CD4-positive, CD25-positive, alpha-beta regulatory T cell (primary cell): ENCODE measurements around the gene CATSPER4. TPM values are rescaled to one million over a fixed set of nuclear protein-coding genes. Genes with fewer than 3 reads are reported as not detected.

Experiments
- ATAC-seq, 2 donors: fragments of 150-1000 bp; cut with Tn5 transposase; one replicate each; pipeline ENCODE4 v1.10.0; 2021; ENCODE audit warnings: low read depth in 2 of 2, moderate number of reproducible peaks in 2 of 2, moderate library complexity in 1 of 2
- DNase-seq, 3 donors: peaks; one replicate each; pipeline versions ENCODE4 v3.0.0 to v3.0.0-alpha.2; 2012 to 2022; ENCODE audit warnings: mixed read lengths in 1 of 3
- H3K27ac ChIP-seq: one replicate; pipeline ENCODE4 v1.7.0; 2013; ENCODE audit warnings: mild to moderate bottlenecking, low read length; ENCODE audit not compliant: insufficient read depth, poor library complexity, severe bottlenecking
- H3K27me3 ChIP-seq: one replicate; pipeline ENCODE4 v1.7.0; 2013; ENCODE audit warnings: low read length; ENCODE audit not compliant: control insufficient read depth, insufficient read depth
- H3K36me3 ChIP-seq: one replicate; pipeline ENCODE4 v1.7.0; 2013; ENCODE audit warnings: mild to moderate bottlenecking, low read length, moderate library complexity; ENCODE audit not compliant: control insufficient read depth, insufficient read depth
- H3K4me1 ChIP-seq: 2 replicates; pipeline ENCODE4 v1.7.0; 2013; ENCODE audit warnings: mild to moderate bottlenecking, low read length; ENCODE audit not compliant: insufficient read depth, control insufficient read depth, poor library complexity, severe bottlenecking
- H3K4me3 ChIP-seq: one replicate; pipeline ENCODE4 v1.7.0; 2013; ENCODE audit warnings: low read depth, mild to moderate bottlenecking, low read length, moderate library complexity
- H3K9me3 ChIP-seq, 2 experiments: 1 replicate in 1 of 2; 2 replicates in 1 of 2; pipeline ENCODE4 v1.7.0; 2013; ENCODE audit warnings: low read length in 2 of 2, mild to moderate bottlenecking in 1 of 2, moderate library complexity in 1 of 2; ENCODE audit not compliant: control insufficient read depth in 2 of 2
- H3K27ac Mint-ChIP-seq, 3 donors: one replicate each; pipeline ENCODE4 v1.8.0; 2020 to 2022; ENCODE audit warnings: mild to moderate bottlenecking in 3 of 3, mixed read lengths in 3 of 3, moderate library complexity in 2 of 3
- H3K27me3 Mint-ChIP-seq: one replicate; pipeline ENCODE4 v1.8.0; 2022; ENCODE audit warnings: mild to moderate bottlenecking, mixed read lengths
- H3K36me3 Mint-ChIP-seq: one replicate; pipeline ENCODE4 v1.8.0; 2020; ENCODE audit warnings: mixed read lengths
- H3K4me1 Mint-ChIP-seq, 4 donors: one replicate each; pipeline ENCODE4 v1.8.0; 2020 to 2022; ENCODE audit warnings: mixed read lengths in 4 of 4, mild to moderate bottlenecking in 1 of 4
- H3K4me3 Mint-ChIP-seq, 4 donors: one replicate each; pipeline ENCODE4 v1.8.0; 2020 to 2022; ENCODE audit warnings: mild to moderate bottlenecking in 4 of 4, mixed read lengths in 4 of 4, moderate library complexity in 3 of 4
- H3K9me3 Mint-ChIP-seq, 7 donors: one replicate each; pipeline ENCODE4 v1.8.0; 2020 to 2022; ENCODE audit warnings: mixed read lengths in 7 of 7, mild to moderate bottlenecking in 3 of 7, moderate library complexity in 2 of 7
- polyA plus RNA-seq, 4 donors: library from polyadenylated mRNA; unstranded; fragments of 300-500 nt; fragmentation: Illumina TruSeq; gene quantifications; one replicate each; pipeline ENCODE4 v1.2.3, GENCODE V29; 2021
- total RNA-seq: library from RNA; stranded (reverse); gene quantifications from one replicate; pipeline ENCODE4 v1.2.3, GENCODE V29; 2022

The CATSPER4 gene
- total RNA-seq (not detected), polyA plus RNA-seq (not detected)

- H3K27ac ChIP-seq, result no peak within 1 kb of the TSS
- ATAC-seq (no peak), DNase-seq (peak in 2 of 3 donors; percentile 20 to 39)
- Mint-ChIP-seq H3K27me3 (peaks cover 7% of the 10 kb centered on the region), H3K4me1 (peaks cover 0 to 15% (median 7%) of the 10 kb centered on the region in 4 donors), H3K36me3 (peaks cover 7% of the 10 kb centered on the region), H3K4me3 (no peak within 1 kb of the TSS), H3K27ac (peak within 1 kb of the TSS in 2 of 3 donors; percentile 52 to 78), H3K9me3 (peaks cover 0 to 4% (median 0%) of the 10 kb centered on the region in 7 donors)
- peaks cover 4% of the 10 kb centered on the region for H3K4me1 ChIP-seq
- no peaks in the 10 kb centered on the region for H3K9me3 ChIP-seq
- H3K4me3 ChIP-seq, result no peak within 1 kb of the TSS
- no peaks in the 10 kb centered on the region for H3K27me3 ChIP-seq
- no peaks in the 10 kb centered on the region for H3K36me3 ChIP-seq
These were observed at the start of gene CATSPER4 for GRCh38 chr1:26190373-26190987. Gene CATSPER4, plus strand, starts transcription at chr1:26190602. Its CDS starts 26 bp downstream, at chr1:26190628.

GRCh38 chr1:26142159-26142558 lies 48.2 kb upstream of the CATSPER4 start:
- Histone ChIP-seq H3K4me3 (no peak overlapping the region), H3K4me1 (peaks cover 14% of the 10 kb centered on the region), H3K27me3 (no peaks in the 10 kb centered on the region), H3K27ac (no peak overlapping the region), H3K9me3 (no peaks in the 10 kb centered on the region), H3K36me3 (no peaks in the 10 kb centered on the region)
- H3K4me3 Mint-ChIP-seq, result no peak overlapping the region
- DNase-seq, result no peak
- H3K4me1 Mint-ChIP-seq, result peaks cover 0 to 26% (median 15%) of the 10 kb centered on the region in 4 donors
- H3K36me3 Mint-ChIP-seq, result no peaks in the 10 kb centered on the region
- no peak overlapping the region for H3K27ac Mint-ChIP-seq
- no peak for ATAC-seq
- no peaks in the 10 kb centered on the region for H3K9me3 Mint-ChIP-seq
- H3K27me3 Mint-ChIP-seq, result peaks cover 21% of the 10 kb centered on the region

- Mint-ChIP-seq H3K27ac (no peak overlapping the region), H3K4me1 (peaks cover 0 to 12% (median 6%) of the 10 kb centered on the region in 4 donors), H3K4me3 (no peak overlapping the region), H3K9me3 (peaks cover 0 to 2% (median 0%) of the 10 kb centered on the region in 7 donors), H3K36me3 (no peaks in the 10 kb centered on the region), H3K27me3 (peaks cover 32% of the 10 kb centered on the region)
- ATAC-seq (peak; percentile 70 to 78), DNase-seq (peak; percentile 68 to 81 (median 74))
- no peaks in the 10 kb centered on the region for H3K27me3 ChIP-seq
- peaks cover 5% of the 10 kb centered on the region for H3K4me1 ChIP-seq
- H3K27ac ChIP-seq, result no peak overlapping the region
- no peak overlapping the region for H3K4me3 ChIP-seq
- no peaks in the 10 kb centered on the region for H3K9me3 ChIP-seq
- H3K36me3 ChIP-seq, result no peaks in the 10 kb centered on the region
These were observed 45.1 kb upstream of the CATSPER4 start for GRCh38 chr1:26145041-26145959.

- ATAC-seq (no peak), DNase-seq (no peak)
- Mint-ChIP-seq H3K27ac (no peak overlapping the region), H3K27me3 (peaks cover 32% of the 10 kb centered on the region), H3K36me3 (no peaks in the 10 kb centered on the region), H3K4me1 (peaks cover 0 to 12% (median 6%) of the 10 kb centered on the region in 4 donors), H3K4me3 (no peak overlapping the region), H3K9me3 (peaks cover 0 to 2% (median 0%) of the 10 kb centered on the region in 7 donors)
- no peaks in the 10 kb centered on the region for H3K36me3 ChIP-seq
- H3K27ac ChIP-seq, result no peak overlapping the region
- no peaks in the 10 kb centered on the region for H3K27me3 ChIP-seq
- peaks cover 5% of the 10 kb centered on the region for H3K4me1 ChIP-seq
- H3K4me3 ChIP-seq, result no peak overlapping the region
- no peaks in the 10 kb centered on the region for H3K9me3 ChIP-seq
These were observed 44.5 kb upstream of the CATSPER4 start for GRCh38 chr1:26145960-26146294.

- ATAC-seq, result no peak
- peaks cover 0 to 7% (median 5%) of the 10 kb centered on the region in 4 donors for H3K4me1 Mint-ChIP-seq
- no peak overlapping the region for H3K27ac Mint-ChIP-seq
- H3K4me1 ChIP-seq, result peaks cover 5% of the 10 kb centered on the region
- peak overlapping the region in 1 of 4 donors; percentile 4 for H3K4me3 Mint-ChIP-seq
- no peak for DNase-seq
- H3K36me3 Mint-ChIP-seq, result no peaks in the 10 kb centered on the region
- no peaks in the 10 kb centered on the region for H3K36me3 ChIP-seq
- no peaks in the 10 kb centered on the region for H3K9me3 ChIP-seq
- no peak overlapping the region for H3K4me3 ChIP-seq
- peaks cover 47% of the 10 kb centered on the region for H3K27me3 Mint-ChIP-seq
- no peak overlapping the region for H3K27ac ChIP-seq
- H3K27me3 ChIP-seq, result peaks cover 5% of the 10 kb centered on the region
- H3K9me3 Mint-ChIP-seq, result peaks cover 0 to 2% (median 0%) of the 10 kb centered on the region in 7 donors
These were observed 41.5 kb upstream of the CATSPER4 start for GRCh38 chr1:26148887-26149286.

GRCh38 chr1:26153966-26154532 lies 36.4 kb upstream of the CATSPER4 start:
- Histone ChIP-seq H3K36me3 (no peaks in the 10 kb centered on the region), H3K27ac (no peak overlapping the region), H3K4me3 (no peak overlapping the region), H3K4me1 (peaks cover 5% of the 10 kb centered on the region), H3K9me3 (no peaks in the 10 kb centered on the region), H3K27me3 (peaks cover 8% of the 10 kb centered on the region)
- no peak overlapping the region for H3K4me3 Mint-ChIP-seq
- H3K36me3 Mint-ChIP-seq, result no peaks in the 10 kb centered on the region
- no peak overlapping the region for H3K27ac Mint-ChIP-seq
- ATAC-seq, result no peak
- no peaks in the 10 kb centered on the region for H3K4me1 Mint-ChIP-seq
- peaks cover 66% of the 10 kb centered on the region for H3K27me3 Mint-ChIP-seq
- peaks cover 0 to 2% (median 0%) of the 10 kb centered on the region in 7 donors for H3K9me3 Mint-ChIP-seq
- DNase-seq, result no peak

GRCh38 chr1:26154750-26155149 lies 35.7 kb upstream of the CATSPER4 start:
- H3K27me3 Mint-ChIP-seq, result peaks cover 68% of the 10 kb centered on the region
- H3K36me3 Mint-ChIP-seq, result no peaks in the 10 kb centered on the region
- DNase-seq (no peak), ATAC-seq (no peak)
- no peak overlapping the region for H3K4me3 ChIP-seq
- no peaks in the 10 kb centered on the region for H3K4me1 Mint-ChIP-seq
- no peaks in the 10 kb centered on the region for H3K9me3 ChIP-seq
- no peak overlapping the region for H3K27ac ChIP-seq
- H3K4me1 ChIP-seq, result peaks cover 5% of the 10 kb centered on the region
- peaks cover 8% of the 10 kb centered on the region for H3K27me3 ChIP-seq
- no peak overlapping the region for H3K27ac Mint-ChIP-seq
- no peak overlapping the region for H3K4me3 Mint-ChIP-seq
- peaks cover 0 to 2% (median 0%) of the 10 kb centered on the region in 7 donors for H3K9me3 Mint-ChIP-seq
- H3K36me3 ChIP-seq, result no peaks in the 10 kb centered on the region
